ENCODE measurements around the gene XPO1. TPM values are rescaled to one million over a fixed set of nuclear protein-coding genes. Genes with fewer than 3 reads are reported as not detected.

XPO1 gene
- total and polyA plus RNA-seq, 2 experiments from 2014 or later, result 115 to 485 TPM

DNA sequence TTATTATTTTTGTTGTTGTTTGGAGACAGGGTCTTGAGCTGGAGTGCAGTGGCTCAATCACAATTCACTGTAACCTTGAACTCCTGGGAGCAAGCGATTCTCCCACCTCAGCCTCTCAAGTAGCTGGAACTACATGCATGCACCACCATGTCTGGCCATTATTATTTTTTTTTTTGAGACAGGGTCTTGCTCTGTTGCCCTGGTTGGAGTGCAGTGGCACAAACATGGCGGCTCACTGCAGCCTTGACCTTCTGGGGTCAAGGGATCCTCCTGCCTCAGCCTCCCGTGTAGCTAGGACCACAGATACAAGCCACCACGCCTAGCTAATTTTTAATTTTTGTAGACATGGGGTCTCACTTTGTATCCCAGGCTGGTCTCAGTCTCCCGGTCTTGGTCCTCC lies 20.0 kb upstream of the XPO1 start (continued):
- TF ChIP-seq ZNF331 (CRISPR knock-in tag; IDR thresholded peaks at IDR 0.05; ENCODE audit: low read depth) (no peak), EZH2 (IDR thresholded peaks at IDR 0.05; ENCODE audit: low read depth, unreplicated experiment) (no peak), ZNF114 (CRISPR knock-in tag; IDR thresholded peaks at IDR 0.05) (no peak)

DNA sequence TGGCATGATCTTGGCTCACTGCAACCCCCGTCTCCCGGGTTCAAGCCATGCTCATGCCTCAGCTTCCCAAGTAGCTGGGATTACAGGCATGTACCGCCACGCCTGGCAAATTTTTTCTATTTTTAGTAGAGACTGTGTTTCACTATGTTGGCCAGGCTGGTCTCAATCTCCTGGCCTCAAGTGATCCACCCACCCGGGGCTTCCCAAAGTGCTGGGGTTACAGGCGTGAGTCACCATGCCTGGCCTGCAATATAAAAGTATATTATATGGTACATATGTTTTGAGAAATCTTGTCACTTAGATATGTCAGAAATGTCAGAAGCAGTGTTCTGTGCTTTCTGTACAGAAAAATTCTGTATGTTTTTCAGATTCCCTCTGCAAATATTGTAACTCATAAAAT lies 19.2 kb upstream of the XPO1 start:
- no peaks in the 10 kb centered on the region for H3F3A ChIP-seq (replicated peaks; ENCODE audit: low read depth)
- Mint-ChIP-seq H3K4me3 (no peak overlapping the region), H3K36me3 (ENCODE audit: low read depth) (no peaks in the 10 kb centered on the region; the same call in 2 of the 3 replicates), H3K9me3 (no peaks in the 10 kb centered on the region), H3K27ac (no peak overlapping the region), H3K4me1 (no peaks in the 10 kb centered on the region), H3K27me3 (ENCODE audit: insufficient read depth, low read depth, poor library complexity) (peaks cover 8% of the 10 kb centered on the region)
- H3K27me3 ChIP-seq (ENCODE audit: insufficient read depth), result no peaks in the 10 kb centered on the region
- H4K20me1 ChIP-seq (replicated peaks; ENCODE audit: insufficient read depth), result no peaks in the 10 kb centered on the region
- ATAC-seq, result no peak
- H3K79me2 ChIP-seq (replicated peaks; ENCODE audit: insufficient read depth), result no peaks in the 10 kb centered on the region
- no peak for TF ChIP-seq ZNF114 (CRISPR knock-in tag; IDR thresholded peaks at IDR 0.05)
- no peak for TF ChIP-seq NANOG (IDR thresholded peaks at IDR 0.05; ENCODE audit: borderline replicate concordance)
- TF ChIP-seq, protein P1, sequence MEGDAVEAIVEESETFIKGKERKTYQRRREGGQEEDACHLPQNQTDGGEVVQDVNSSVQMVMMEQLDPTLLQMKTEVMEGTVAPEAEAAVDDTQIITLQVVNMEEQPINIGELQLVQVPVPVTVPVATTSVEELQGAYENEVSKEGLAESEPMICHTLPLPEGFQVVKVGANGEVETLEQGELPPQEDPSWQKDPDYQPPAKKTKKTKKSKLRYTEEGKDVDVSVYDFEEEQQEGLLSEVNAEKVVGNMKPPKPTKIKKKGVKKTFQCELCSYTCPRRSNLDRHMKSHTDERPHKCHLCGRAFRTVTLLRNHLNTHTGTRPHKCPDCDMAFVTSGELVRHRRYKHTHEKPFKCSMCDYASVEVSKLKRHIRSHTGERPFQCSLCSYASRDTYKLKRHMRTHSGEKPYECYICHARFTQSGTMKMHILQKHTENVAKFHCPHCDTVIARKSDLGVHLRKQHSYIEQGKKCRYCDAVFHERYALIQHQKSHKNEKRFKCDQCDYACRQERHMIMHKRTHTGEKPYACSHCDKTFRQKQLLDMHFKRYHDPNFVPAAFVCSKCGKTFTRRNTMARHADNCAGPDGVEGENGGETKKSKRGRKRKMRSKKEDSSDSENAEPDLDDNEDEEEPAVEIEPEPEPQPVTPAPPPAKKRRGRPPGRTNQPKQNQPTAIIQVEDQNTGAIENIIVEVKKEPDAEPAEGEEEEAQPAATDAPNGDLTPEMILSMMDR (conservative IDR thresholded peaks at IDR 0.05; ENCODE audit: low read depth in 2 of 2), result no peak
- TF ChIP-seq ZNF331 (CRISPR knock-in tag; IDR thresholded peaks at IDR 0.05; ENCODE audit: low read depth), result no peak
- TF ChIP-seq EZH2 (IDR thresholded peaks at IDR 0.05; ENCODE audit: low read depth, unreplicated experiment), result no peak
- no peak for TF ChIP-seq CREB1 (CRISPR knock-in tag; IDR thresholded peaks at IDR 0.05; ENCODE audit: low read depth)
- TF ChIP-seq POLR2AphosphoS5 (IDR thresholded peaks at IDR 0.05; ENCODE audit: low read depth), result no peak
- no peak for TF ChIP-seq EZH2phosphoT487 (IDR thresholded peaks at IDR 0.05; ENCODE audit: unreplicated experiment)
- TF ChIP-seq, protein P2, sequence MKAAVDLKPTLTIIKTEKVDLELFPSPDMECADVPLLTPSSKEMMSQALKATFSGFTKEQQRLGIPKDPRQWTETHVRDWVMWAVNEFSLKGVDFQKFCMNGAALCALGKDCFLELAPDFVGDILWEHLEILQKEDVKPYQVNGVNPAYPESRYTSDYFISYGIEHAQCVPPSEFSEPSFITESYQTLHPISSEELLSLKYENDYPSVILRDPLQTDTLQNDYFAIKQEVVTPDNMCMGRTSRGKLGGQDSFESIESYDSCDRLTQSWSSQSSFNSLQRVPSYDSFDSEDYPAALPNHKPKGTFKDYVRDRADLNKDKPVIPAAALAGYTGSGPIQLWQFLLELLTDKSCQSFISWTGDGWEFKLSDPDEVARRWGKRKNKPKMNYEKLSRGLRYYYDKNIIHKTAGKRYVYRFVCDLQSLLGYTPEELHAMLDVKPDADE (IDR thresholded peaks at IDR 0.05), result no peak
- TF ChIP-seq, protein P3, sequence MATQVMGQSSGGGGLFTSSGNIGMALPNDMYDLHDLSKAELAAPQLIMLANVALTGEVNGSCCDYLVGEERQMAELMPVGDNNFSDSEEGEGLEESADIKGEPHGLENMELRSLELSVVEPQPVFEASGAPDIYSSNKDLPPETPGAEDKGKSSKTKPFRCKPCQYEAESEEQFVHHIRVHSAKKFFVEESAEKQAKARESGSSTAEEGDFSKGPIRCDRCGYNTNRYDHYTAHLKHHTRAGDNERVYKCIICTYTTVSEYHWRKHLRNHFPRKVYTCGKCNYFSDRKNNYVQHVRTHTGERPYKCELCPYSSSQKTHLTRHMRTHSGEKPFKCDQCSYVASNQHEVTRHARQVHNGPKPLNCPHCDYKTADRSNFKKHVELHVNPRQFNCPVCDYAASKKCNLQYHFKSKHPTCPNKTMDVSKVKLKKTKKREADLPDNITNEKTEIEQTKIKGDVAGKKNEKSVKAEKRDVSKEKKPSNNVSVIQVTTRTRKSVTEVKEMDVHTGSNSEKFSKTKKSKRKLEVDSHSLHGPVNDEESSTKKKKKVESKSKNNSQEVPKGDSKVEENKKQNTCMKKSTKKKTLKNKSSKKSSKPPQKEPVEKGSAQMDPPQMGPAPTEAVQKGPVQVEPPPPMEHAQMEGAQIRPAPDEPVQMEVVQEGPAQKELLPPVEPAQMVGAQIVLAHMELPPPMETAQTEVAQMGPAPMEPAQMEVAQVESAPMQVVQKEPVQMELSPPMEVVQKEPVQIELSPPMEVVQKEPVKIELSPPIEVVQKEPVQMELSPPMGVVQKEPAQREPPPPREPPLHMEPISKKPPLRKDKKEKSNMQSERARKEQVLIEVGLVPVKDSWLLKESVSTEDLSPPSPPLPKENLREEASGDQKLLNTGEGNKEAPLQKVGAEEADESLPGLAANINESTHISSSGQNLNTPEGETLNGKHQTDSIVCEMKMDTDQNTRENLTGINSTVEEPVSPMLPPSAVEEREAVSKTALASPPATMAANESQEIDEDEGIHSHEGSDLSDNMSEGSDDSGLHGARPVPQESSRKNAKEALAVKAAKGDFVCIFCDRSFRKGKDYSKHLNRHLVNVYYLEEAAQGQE (IDR thresholded peaks at IDR 0.05; ENCODE audit: unreplicated experiment), result no peak
- TF ChIP-seq, protein P4, sequence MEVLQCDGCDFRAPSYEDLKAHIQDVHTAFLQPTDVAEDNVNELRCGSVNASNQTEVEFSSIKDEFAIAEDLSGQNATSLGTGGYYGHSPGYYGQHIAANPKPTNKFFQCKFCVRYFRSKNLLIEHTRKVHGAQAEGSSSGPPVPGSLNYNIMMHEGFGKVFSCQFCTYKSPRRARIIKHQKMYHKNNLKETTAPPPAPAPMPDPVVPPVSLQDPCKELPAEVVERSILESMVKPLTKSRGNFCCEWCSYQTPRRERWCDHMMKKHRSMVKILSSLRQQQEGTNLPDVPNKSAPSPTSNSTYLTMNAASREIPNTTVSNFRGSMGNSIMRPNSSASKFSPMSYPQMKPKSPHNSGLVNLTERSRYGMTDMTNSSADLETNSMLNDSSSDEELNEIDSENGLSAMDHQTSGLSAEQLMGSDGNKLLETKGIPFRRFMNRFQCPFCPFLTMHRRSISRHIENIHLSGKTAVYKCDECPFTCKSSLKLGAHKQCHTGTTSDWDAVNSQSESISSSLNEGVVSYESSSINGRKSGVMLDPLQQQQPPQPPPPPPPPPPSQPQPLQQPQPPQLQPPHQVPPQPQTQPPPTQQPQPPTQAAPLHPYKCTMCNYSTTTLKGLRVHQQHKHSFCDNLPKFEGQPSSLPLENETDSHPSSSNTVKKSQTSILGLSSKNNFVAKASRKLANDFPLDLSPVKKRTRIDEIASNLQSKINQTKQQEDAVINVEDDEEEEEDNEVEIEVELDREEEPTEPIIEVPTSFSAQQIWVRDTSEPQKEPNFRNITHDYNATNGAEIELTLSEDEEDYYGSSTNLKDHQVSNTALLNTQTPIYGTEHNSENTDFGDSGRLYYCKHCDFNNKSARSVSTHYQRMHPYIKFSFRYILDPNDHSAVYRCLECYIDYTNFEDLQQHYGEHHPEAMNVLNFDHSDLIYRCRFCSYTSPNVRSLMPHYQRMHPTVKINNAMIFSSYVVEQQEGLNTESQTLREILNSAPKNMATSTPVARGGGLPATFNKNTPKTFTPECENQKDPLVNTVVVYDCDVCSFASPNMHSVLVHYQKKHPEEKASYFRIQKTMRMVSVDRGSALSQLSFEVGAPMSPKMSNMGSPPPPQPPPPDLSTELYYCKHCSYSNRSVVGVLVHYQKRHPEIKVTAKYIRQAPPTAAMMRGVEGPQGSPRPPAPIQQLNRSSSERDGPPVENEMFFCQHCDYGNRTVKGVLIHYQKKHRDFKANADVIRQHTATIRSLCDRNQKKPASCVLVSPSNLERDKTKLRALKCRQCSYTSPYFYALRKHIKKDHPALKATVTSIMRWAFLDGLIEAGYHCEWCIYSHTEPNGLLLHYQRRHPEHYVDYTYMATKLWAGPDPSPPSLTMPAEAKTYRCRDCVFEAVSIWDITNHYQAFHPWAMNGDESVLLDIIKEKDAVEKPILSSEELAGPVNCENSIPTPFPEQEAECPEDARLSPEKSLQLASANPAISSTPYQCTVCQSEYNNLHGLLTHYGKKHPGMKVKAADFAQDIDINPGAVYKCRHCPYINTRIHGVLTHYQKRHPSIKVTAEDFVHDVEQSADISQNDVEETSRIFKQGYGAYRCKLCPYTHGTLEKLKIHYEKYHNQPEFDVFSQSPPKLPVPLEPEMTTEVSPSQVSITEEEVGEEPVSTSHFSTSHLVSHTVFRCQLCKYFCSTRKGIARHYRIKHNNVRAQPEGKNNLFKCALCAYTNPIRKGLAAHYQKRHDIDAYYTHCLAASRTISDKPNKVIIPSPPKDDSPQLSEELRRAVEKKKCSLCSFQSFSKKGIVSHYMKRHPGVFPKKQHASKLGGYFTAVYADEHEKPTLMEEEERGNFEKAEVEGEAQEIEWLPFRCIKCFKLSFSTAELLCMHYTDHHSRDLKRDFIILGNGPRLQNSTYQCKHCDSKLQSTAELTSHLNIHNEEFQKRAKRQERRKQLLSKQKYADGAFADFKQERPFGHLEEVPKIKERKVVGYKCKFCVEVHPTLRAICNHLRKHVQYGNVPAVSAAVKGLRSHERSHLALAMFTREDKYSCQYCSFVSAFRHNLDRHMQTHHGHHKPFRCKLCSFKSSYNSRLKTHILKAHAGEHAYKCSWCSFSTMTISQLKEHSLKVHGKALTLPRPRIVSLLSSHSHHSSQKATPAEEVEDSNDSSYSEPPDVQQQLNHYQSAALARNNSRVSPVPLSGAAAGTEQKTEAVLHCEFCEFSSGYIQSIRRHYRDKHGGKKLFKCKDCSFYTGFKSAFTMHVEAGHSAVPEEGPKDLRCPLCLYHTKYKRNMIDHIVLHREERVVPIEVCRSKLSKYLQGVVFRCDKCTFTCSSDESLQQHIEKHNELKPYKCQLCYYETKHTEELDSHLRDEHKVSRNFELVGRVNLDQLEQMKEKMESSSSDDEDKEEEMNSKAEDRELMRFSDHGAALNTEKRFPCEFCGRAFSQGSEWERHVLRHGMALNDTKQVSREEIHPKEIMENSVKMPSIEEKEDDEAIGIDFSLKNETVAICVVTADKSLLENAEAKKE (CRISPR knock-in tag; IDR thresholded peaks at IDR 0.05), result no peak
- no peak for TF ChIP-seq JUNB (IDR thresholded peaks at IDR 0.05; ENCODE audit: unreplicated experiment)
- TF ChIP-seq STAT1 (IDR thresholded peaks at IDR 0.05; ENCODE audit: unreplicated experiment), result no peak
- H3K27ac ChIP-seq (ENCODE audit: low read depth), result no peak overlapping the region
- no peaks in the 10 kb centered on the region for H3K4me1 ChIP-seq (ENCODE audit: insufficient read depth)
- no peaks in the 10 kb centered on the region for H3K36me3 ChIP-seq (ENCODE audit: insufficient read depth)
- H2AFZ ChIP-seq, result no peak overlapping the region
- H3K9me2 ChIP-seq (ENCODE audit: insufficient read depth), result 0 out of 2 replicates have a peak, but pooled peaks cover 4% of the 10 kb centered on the region
- DNase-seq (ENCODE audit: low spot score), result no peak
- H3K4me2 ChIP-seq, result no peak overlapping the region
- H3K4me3 ChIP-seq, result no peak overlapping the region

Measured in GM23338 (cell line).